ENCODE measurements around the gene MTCH2. TPM values are rescaled to one million over a fixed set of nuclear protein-coding genes. Genes with fewer than 3 reads are reported as not detected.
A peak's percentile ranks its signal among the peaks of the same experiment; 100 is the strongest.

MTCH2 gene
- total RNA-seq, 1 experiment from 2014 or later = 138 TPM

DNA sequence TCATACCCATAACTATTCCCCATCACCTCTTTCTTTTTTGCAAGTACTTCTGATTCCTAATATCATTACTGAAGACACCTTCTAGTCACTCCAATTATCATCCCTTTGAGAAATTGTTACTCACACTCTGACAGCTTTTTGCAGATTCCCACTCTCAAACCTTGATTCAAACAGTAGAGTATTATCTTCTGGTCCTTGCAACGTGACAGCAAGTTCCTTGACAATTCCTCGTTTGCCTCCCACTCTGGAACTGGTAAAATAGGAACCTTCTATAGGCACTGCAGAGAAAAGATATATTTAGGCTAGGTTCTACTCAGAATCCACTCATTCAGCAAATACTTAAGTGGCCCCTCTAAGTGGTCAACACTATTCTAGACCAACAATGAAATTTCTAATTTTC lies 49.6 kb upstream of the MTCH2 start:
- no TSS peak for BruUV-seq (replicated peaks)
- ATAC-seq (no peak), DNase-seq (ENCODE audit: low read depth, low spot score) (no peak)
- no peaks in the 10 kb centered on the region for H3K4me1 ChIP-seq (ENCODE audit: control insufficient read depth in 1 of 2, insufficient read depth in 2 of 2, low read length in 2 of 2)
- H3K27ac ChIP-seq (ENCODE audit: low read depth, low read length) = no peak overlapping the region
- no peak overlapping the region for H3K9ac ChIP-seq (ENCODE audit: low read length)
- H3K36me3 ChIP-seq (ENCODE audit: control insufficient read depth in 1 of 2, insufficient read depth in 2 of 2, low read length in 2 of 2) = no peaks in the 10 kb centered on the region
- no peaks in the 10 kb centered on the region for H3K9me3 ChIP-seq (ENCODE audit: control insufficient read depth in 1 of 2, insufficient read depth in 1 of 2, low read depth in 1 of 2, low read length in 2 of 2)
- POLR2A ChIA-PET = interaction anchor here (0.6 kb wide), 1 partner anchor 13 kb away, joined by 3 read pairs; no protein-coding TSS in a partner anchor
- TF ChIP-seq CBX3 (IDR thresholded peaks at IDR 0.05; ENCODE audit: low read depth) (no peak), FOSL1 (IDR thresholded peaks at IDR 0.05; ENCODE audit: low read depth) (no peak), ELF1 (IDR thresholded peaks at IDR 0.05; ENCODE audit: borderline replicate concordance, low read depth) (no peak), EZH2phosphoT487 (IDR thresholded peaks at IDR 0.05; ENCODE audit: borderline replicate concordance) (no peak), SRF (IDR thresholded peaks at IDR 0.05; ENCODE audit: low read depth) (no peak), ZNF274 (IDR thresholded peaks at IDR 0.05; ENCODE audit: low read depth, low read length) (no peak), EZH2 (IDR thresholded peaks at IDR 0.05) (no peak), SP1 (IDR thresholded peaks at IDR 0.05; ENCODE audit: low read depth) (no peak), TCF7L2 (IDR thresholded peaks at IDR 0.05; ENCODE audit: borderline replicate concordance, extremely low read depth, insufficient read depth, insufficient read length) (no peak), YY1 (IDR thresholded peaks at IDR 0.05; ENCODE audit: extremely low read depth, insufficient replicate concordance, low read depth, low read length) (no peak), MAX (IDR thresholded peaks at IDR 0.05) (no peak), POLR2AphosphoS5 (IDR thresholded peaks at IDR 0.05; ENCODE audit: low read depth, low read length) (no peak), ATF3 (IDR thresholded peaks at IDR 0.05) (no peak), ZFX (IDR thresholded peaks at IDR 0.05) (no peak), SIN3A (IDR thresholded peaks at IDR 0.05; ENCODE audit: low read depth) (no peak)
- TF ChIP-seq, protein P1, sequence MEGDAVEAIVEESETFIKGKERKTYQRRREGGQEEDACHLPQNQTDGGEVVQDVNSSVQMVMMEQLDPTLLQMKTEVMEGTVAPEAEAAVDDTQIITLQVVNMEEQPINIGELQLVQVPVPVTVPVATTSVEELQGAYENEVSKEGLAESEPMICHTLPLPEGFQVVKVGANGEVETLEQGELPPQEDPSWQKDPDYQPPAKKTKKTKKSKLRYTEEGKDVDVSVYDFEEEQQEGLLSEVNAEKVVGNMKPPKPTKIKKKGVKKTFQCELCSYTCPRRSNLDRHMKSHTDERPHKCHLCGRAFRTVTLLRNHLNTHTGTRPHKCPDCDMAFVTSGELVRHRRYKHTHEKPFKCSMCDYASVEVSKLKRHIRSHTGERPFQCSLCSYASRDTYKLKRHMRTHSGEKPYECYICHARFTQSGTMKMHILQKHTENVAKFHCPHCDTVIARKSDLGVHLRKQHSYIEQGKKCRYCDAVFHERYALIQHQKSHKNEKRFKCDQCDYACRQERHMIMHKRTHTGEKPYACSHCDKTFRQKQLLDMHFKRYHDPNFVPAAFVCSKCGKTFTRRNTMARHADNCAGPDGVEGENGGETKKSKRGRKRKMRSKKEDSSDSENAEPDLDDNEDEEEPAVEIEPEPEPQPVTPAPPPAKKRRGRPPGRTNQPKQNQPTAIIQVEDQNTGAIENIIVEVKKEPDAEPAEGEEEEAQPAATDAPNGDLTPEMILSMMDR (IDR thresholded peaks at IDR 0.05 in 2 of 3, conservative IDR thresholded peaks at IDR 0.05 in 1 of 3; ENCODE audit: borderline replicate concordance in 1 of 3, insufficient read depth in 1 of 3, low read depth in 2 of 3, low read length in 2 of 3) = no peak
- TF ChIP-seq, protein P2, sequence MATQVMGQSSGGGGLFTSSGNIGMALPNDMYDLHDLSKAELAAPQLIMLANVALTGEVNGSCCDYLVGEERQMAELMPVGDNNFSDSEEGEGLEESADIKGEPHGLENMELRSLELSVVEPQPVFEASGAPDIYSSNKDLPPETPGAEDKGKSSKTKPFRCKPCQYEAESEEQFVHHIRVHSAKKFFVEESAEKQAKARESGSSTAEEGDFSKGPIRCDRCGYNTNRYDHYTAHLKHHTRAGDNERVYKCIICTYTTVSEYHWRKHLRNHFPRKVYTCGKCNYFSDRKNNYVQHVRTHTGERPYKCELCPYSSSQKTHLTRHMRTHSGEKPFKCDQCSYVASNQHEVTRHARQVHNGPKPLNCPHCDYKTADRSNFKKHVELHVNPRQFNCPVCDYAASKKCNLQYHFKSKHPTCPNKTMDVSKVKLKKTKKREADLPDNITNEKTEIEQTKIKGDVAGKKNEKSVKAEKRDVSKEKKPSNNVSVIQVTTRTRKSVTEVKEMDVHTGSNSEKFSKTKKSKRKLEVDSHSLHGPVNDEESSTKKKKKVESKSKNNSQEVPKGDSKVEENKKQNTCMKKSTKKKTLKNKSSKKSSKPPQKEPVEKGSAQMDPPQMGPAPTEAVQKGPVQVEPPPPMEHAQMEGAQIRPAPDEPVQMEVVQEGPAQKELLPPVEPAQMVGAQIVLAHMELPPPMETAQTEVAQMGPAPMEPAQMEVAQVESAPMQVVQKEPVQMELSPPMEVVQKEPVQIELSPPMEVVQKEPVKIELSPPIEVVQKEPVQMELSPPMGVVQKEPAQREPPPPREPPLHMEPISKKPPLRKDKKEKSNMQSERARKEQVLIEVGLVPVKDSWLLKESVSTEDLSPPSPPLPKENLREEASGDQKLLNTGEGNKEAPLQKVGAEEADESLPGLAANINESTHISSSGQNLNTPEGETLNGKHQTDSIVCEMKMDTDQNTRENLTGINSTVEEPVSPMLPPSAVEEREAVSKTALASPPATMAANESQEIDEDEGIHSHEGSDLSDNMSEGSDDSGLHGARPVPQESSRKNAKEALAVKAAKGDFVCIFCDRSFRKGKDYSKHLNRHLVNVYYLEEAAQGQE (IDR thresholded peaks at IDR 0.05; ENCODE audit: low read depth) = no peak
- H2AFZ ChIP-seq (ENCODE audit: low read depth, low read length, poor library complexity, severe bottlenecking) = peak overlapping the region; percentile 52
- RAD21 ChIA-PET (ENCODE audit: low non-redundant PET in 1 of 2, low total read pairs in 2 of 2, uncharacterized antibody in 2 of 2, unreplicated experiment in 2 of 2) = no interaction called here
- no peaks in the 10 kb centered on the region for H4K20me1 ChIP-seq (ENCODE audit: insufficient read depth)
- H3K4me3 ChIP-seq (replicated peaks in 1 of 2; ENCODE audit: low read depth in 1 of 2, low read length in 2 of 2) = no peak overlapping the region
- no peaks in the 10 kb centered on the region for H3K79me2 ChIP-seq (ENCODE audit: insufficient read depth, low read length)
- intact Hi-C loops (cut with micrococcal nuclease) = no loop called here
- 0 out of 2 replicates have a peak, but pooled peaks cover 4% of the 10 kb centered on the region for H3K9me2 ChIP-seq (ENCODE audit: insufficient read depth)
- CTCF ChIA-PET = no interaction called here
- H3K27me3 ChIP-seq (ENCODE audit: insufficient read depth, low read length) = no peaks in the 10 kb centered on the region
- no peak overlapping the region for H3K4me2 ChIP-seq (ENCODE audit: low read length)

Data from HCT116 (cell line).